Medulla oblongata (tissue), 1 donor: ENCODE data around the gene VAV2.

Experiments used
- DNase-seq: peaks from one replicate; pipeline ENCODE4 v3.0.0-alpha.2; 2015; ENCODE audit errors: extremely low spot score

Gene VAV2

GRCh38 chr9:133814586-133815208 lies 177.4 kb downstream of the VAV2 start:
- DNase-seq, result no peak

GRCh38 chr9:133813749-133814585 lies 178.2 kb downstream of the VAV2 start:
- DNase-seq, result no peak

GRCh38 chr9:133812941-133813748 lies 179.0 kb downstream of the VAV2 start:
- no peak for DNase-seq

- no peak for DNase-seq
Observed at GRCh38 chr9:133812077-133812868, 179.9 kb downstream of the VAV2 start.

- DNase-seq, result no peak
Observed at GRCh38 chr9:133811471-133811870, 180.7 kb downstream of the VAV2 start.

GRCh38 chr9:133810556-133811195 lies 181.4 kb downstream of the VAV2 start:
- DNase-seq, result no peak

- no peak for DNase-seq
Observed at GRCh38 chr9:133809335-133809734, 182.8 kb downstream of the VAV2 start.

- no peak for DNase-seq
Observed at GRCh38 chr9:133807818-133808217, 184.3 kb downstream of the VAV2 start.

- DNase-seq, result no peak
Observed at GRCh38 chr9:133807037-133807436, 185.1 kb downstream of the VAV2 start.

GRCh38 chr9:133806623-133807010 lies 185.5 kb downstream of the VAV2 start:
- no peak for DNase-seq

- DNase-seq, result no peak
Observed at GRCh38 chr9:133805876-133806622, 186.1 kb downstream of the VAV2 start.

GRCh38 chr9:133804199-133804598 lies 187.9 kb downstream of the VAV2 start:
- no peak for DNase-seq

GRCh38 chr9:133803745-133804144 lies 188.4 kb downstream of the VAV2 start:
- no peak for DNase-seq

GRCh38 chr9:133803028-133803585 lies 189.0 kb downstream of the VAV2 start:
- no peak for DNase-seq

GRCh38 chr9:133801739-133802138 lies 190.4 kb downstream of the VAV2 start:
- no peak for DNase-seq

- no peak for DNase-seq
Observed at GRCh38 chr9:133800266-133800665, 191.9 kb downstream of the VAV2 start.

GRCh38 chr9:133799716-133800115 lies 192.4 kb downstream of the VAV2 start:
- DNase-seq, result no peak

- no peak for DNase-seq
Observed at GRCh38 chr9:133799106-133799505, 193.0 kb downstream of the VAV2 start.

- DNase-seq, result no peak
Observed at GRCh38 chr9:133798160-133798559, 194.0 kb downstream of the VAV2 start.
